Tibial artery (tissue), 4 donors: ENCODE measurements around the gene SEMA3E.

Source experiments
- DNase-seq, 2 donors: peaks; one replicate each; pipeline ENCODE4 v3.0.0-alpha.2; 2019
- H3K27ac ChIP-seq, 2 donors: fragments of 200-600 bp; sonication (generic) in 1 of 2; 1 replicate in 1 of 2; 2 replicates in 1 of 2; pipeline ENCODE4 v1.5.1; 2018 to 2019; ENCODE audit warnings: mild to moderate bottlenecking in 1 of 2
- H3K27me3 ChIP-seq, 2 donors: fragments of 200-600 bp; sonication (generic) in 1 of 2; one replicate each; pipeline versions ENCODE4 v1.5.1 to v1.6.0; 2016 to 2019
- H3K36me3 ChIP-seq, 3 donors: fragments of 200-600 bp; sonication (generic) in 2 of 3; one replicate each; pipeline ENCODE4 v1.5.1; 2016 to 2019; ENCODE audit warnings: mild to moderate bottlenecking in 2 of 3
- H3K4me1 ChIP-seq, 4 donors: fragments of 200-600 bp; sonication (generic) in 2 of 4; 1 replicate in 3 of 4; 2 replicates in 1 of 4; pipeline ENCODE4 v1.5.1; 2016 to 2019
- H3K4me3 ChIP-seq, 2 donors: fragments of 200-600 bp; sonication (generic) in 1 of 2; 1 replicate in 1 of 2; 2 replicates in 1 of 2; pipeline ENCODE4 v1.5.1; 2018 to 2019; ENCODE audit warnings: mild to moderate bottlenecking in 2 of 2
- H3K9me3 ChIP-seq, 3 donors: fragments of 200-600 bp; sonication (generic) in 1 of 3; one replicate each; pipeline ENCODE4 v1.5.1; 2016 to 2019
- CTCF ChIP-seq, 2 experiments: fragments of 200-600 bp in 1 of 2; fragments of 450-650 bp in 1 of 2; IDR thresholded peaks; one replicate each; pipeline ENCODE4 v1.5.1; 2017 to 2019; ENCODE audit warnings: antibody characterized with exemption in 2 of 2, mild to moderate bottlenecking in 1 of 2, moderate library complexity in 1 of 2
- intact Hi-C: fragments of 100-400 bp; cut with DNase I; formaldehyde crosslinking; loops from one replicate; pipeline ENCODE4 v1.15.0; 2023; ENCODE audit warnings: low total_unique reads

The SEMA3E gene

GRCh38 chr7:83410989-83411591 is 237.8 kb downstream of the SEMA3E start:
- no peak for DNase-seq
- TF ChIP-seq CTCF (IDR thresholded peaks at IDR 0.05) = peak; percentile 45 to 46
- Histone ChIP-seq H3K9me3 (no peaks in the 10 kb centered on the region), H3K27me3 (no peaks in the 10 kb centered on the region), H3K4me1 (no peaks in the 10 kb centered on the region), H3K4me3 (no peak overlapping the region), H3K27ac (no peak overlapping the region), H3K36me3 (no peaks in the 10 kb centered on the region)
- intact Hi-C loops = no loop called here

- no peak for TF ChIP-seq CTCF (IDR thresholded peaks at IDR 0.05)
- DNase-seq = no peak
- intact Hi-C loops = no loop called here
- no peaks in the 10 kb centered on the region for H3K27me3 ChIP-seq
- no peaks in the 10 kb centered on the region for H3K9me3 ChIP-seq
- H3K27ac ChIP-seq = no peak overlapping the region
- H3K36me3 ChIP-seq = no peaks in the 10 kb centered on the region
- H3K4me1 ChIP-seq = no peaks in the 10 kb centered on the region
- no peak overlapping the region for H3K4me3 ChIP-seq
Measured at GRCh38 chr7:83394776-83395175, 254.2 kb downstream of the SEMA3E start.

GRCh38 chr7:83388436-83388835 is 260.5 kb downstream of the SEMA3E start:
- Histone ChIP-seq H3K4me3 (no peak overlapping the region), H3K36me3 (no peaks in the 10 kb centered on the region), H3K27me3 (no peaks in the 10 kb centered on the region), H3K4me1 (no peaks in the 10 kb centered on the region), H3K27ac (no peak overlapping the region), H3K9me3 (no peaks in the 10 kb centered on the region)
- no peak for TF ChIP-seq CTCF (IDR thresholded peaks at IDR 0.05)
- intact Hi-C loops = no loop called here
- DNase-seq = no peak

DNA sequence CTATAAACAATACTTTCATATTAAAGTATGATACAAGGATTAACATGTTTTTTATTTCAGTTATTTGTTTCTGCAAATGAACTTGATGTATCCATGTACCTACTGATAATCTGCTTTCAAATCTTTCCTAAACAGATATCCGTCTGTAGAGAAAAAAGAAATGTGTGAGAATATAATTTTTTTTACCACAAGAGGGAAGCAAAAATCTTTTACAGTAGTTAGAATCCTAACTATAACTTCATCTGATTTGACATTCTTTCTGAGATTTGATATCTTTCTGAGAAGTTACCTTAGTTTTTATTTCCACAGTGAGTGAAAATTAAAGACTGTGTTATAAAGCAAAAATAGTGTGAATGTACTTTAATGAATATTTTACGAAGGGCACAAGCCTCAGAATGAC is 282.3 kb downstream of the SEMA3E start:
- Histone ChIP-seq H3K4me1 (peaks cover 0 to 8% (median 0%) of the 10 kb centered on the region in 4 donors), H3K27ac (no peak overlapping the region), H3K9me3 (no peaks in the 10 kb centered on the region), H3K36me3 (no peaks in the 10 kb centered on the region), H3K4me3 (no peak overlapping the region), H3K27me3 (no peaks in the 10 kb centered on the region)
- DNase-seq = no peak
- no peak for TF ChIP-seq CTCF (IDR thresholded peaks at IDR 0.05)
- intact Hi-C loops = no loop called here

DNA sequence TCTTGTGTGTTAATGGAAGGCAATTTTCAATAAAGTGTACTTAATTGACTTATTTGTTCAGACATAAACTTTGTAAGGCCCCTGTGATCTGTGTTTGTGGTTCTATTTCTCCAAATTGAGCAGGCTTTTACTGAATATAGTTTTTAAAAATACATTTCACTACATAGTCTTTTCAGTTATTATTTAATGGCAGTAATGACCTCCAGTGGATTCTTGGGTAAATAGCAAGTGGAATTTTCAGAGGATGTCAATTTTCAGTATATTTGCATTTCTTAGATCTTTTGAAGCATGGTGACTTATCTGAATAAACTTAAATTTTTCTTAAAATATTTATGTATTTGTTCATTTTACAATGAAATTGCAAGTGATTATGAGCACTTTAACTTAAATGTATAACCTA is 283.2 kb downstream of the SEMA3E start:
- no peak for DNase-seq
- TF ChIP-seq CTCF (IDR thresholded peaks at IDR 0.05) = no peak
- Histone ChIP-seq H3K9me3 (no peaks in the 10 kb centered on the region), H3K4me1 (peaks cover 0 to 8% (median 0%) of the 10 kb centered on the region in 4 donors), H3K27me3 (no peaks in the 10 kb centered on the region), H3K27ac (no peak overlapping the region), H3K4me3 (no peak overlapping the region), H3K36me3 (no peaks in the 10 kb centered on the region)
- intact Hi-C loops = no loop called here
